ENCODE data around the gene NAALADL2.

NAALADL2 gene

DNA sequence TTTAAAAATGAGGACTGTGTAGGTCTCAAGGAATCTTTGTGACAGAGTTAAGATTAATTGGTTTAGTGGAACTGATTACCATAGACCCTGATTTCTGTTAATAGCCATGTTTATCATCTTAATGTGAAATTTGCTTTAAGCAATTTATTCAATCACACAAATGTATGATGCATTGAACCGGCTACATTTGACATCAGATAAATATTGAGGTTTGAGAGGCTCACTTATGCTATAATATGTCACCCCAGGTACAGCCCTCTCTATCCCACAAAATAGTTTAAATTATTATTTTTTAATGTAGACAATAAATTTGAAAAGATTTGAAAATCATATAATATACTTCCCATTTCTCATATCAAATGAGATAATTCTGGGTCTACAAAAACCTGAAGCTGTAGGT, 413.3 kb downstream of the NAALADL2 start:
- no peak for DNase-seq

- no peak for DNase-seq
These were observed 414.4 kb downstream of the NAALADL2 start for GRCh38 chr3:175273573-175273972.

DNA sequence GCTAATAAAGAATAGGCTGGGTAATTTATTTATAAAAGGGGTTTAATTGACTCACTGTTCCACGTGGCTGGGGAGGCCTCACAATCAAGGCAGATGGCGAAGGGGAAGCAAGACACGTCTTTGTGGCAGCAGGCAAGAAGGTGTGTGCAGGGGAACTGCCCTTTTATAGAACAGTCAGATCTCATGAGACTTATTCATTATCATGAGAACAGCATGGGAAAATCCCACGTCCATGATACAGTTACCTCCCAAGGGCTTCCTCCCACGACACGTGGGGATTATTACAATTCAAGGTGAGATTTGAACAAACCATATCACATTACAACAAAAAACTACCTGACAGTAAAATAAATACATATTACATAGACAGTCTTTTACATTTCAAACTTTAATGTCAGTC, 414.9 kb downstream of the NAALADL2 start:
- no peak for DNase-seq

DNA sequence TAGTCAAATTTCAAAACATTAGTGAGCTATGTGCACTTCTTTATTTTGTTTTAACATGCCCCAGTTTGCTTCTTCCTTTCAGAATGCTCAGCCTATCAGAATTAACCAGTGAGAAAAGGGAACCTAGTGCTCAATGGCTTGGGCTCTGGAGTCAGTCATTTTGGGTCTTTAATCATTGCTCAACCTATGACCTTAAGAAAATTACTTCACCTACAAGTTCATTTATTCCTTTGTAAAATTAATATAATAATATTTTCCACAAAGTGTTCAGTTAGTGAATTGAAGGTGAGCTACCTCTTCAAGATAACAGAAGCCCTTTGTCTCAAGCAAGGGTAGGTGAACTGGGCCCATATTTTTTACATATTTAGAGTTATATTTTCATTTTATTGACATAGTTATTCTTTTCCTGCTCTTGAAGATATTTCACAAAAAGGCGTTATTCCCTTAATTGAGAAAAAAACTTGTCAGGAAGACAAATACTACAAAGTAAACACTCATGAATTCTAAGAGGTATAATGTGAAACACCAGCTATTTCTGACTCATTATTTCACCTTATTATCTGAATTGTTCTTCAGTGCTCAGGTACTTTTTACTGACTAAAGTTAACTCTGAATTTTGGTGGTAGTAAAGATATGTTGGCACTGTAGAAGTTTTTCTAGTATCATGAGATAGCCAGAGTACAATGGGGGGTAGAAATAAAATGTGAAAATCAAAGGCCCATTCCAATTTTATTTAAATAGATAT, 415.5 kb downstream of the NAALADL2 start:
- DNase-seq, result no peak

DNA sequence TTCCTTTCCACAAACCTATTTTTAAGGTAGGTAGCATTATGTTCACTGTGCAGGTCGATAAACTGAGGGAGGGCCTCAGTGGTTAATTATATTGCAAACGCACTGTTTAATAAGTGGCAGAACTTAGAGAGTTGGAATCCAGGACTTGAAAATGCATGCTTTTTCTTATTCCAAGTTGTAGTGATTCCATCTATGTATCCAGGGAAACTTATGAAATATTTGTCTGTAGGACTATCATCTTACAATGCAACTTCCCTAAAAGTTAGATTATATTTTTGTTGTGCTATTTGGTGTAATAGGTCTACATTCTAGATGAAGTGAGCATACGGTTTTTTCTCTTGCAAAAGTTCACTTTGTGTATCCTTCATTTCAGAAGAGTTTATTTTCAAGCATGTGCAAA, 419.5 kb downstream of the NAALADL2 start:
- DNase-seq, result no peak

DNA sequence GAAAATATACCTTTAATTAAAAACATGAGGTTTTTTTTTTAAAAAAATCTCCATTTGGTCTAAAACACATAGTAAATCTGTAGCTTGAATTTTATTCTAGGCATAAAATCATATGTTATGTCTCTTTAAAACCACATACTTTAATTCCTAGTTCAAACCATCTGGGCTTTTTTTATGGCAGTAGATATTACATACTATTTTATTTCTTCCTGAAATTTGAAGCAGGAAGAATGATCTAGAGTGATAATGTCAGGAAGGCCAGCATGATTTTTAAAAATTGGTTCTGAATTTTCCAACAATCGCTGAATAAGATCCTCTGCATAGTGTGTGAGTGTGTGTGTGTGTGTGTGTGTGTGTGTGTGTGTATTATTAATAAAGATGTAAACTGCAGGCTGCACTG, 420.3 kb downstream of the NAALADL2 start:
- no peak for DNase-seq

- no peak for DNase-seq
These were observed 420.8 kb downstream of the NAALADL2 start for GRCh38 chr3:175279911-175280310.

DNA sequence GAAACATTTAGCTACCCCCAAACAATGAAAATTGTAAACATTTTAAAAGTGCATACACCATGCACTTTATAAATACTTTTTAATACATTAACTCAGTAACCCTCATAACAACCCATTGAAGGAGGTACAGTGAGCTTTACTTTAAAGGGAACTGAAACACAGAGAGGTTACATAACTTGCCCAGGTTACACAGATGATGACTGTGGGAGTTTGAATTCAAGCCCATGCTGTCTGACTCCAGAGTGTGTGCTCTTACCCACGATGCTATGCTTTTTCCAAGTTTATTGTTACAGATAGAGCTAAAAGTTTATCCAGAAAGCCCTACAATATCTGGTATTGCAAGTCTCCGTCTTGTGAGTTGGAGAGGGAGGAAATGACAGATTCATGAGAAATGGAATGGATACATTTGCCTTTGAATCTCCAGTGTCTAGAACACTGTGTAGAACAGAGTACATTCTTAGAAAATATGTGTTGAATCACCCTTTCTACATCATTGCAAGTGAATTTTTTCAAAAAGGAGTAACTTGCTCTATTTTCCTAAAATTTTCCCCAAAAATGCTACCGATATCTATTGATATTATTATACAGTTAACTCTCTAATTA, 428.3 kb downstream of the NAALADL2 start:
- no peak for DNase-seq

- no peak for DNase-seq
These were observed 429.5 kb downstream of the NAALADL2 start for GRCh38 chr3:175288621-175289020.

GRCh38 chr3:175294793-175295192, 435.7 kb downstream of the NAALADL2 start:
- no peak for DNase-seq

- DNase-seq, result no peak
These were observed 436.4 kb downstream of the NAALADL2 start for GRCh38 chr3:175295248-175296130.

- DNase-seq, result no peak
These were observed 438.1 kb downstream of the NAALADL2 start for GRCh38 chr3:175297216-175297615.

DNA sequence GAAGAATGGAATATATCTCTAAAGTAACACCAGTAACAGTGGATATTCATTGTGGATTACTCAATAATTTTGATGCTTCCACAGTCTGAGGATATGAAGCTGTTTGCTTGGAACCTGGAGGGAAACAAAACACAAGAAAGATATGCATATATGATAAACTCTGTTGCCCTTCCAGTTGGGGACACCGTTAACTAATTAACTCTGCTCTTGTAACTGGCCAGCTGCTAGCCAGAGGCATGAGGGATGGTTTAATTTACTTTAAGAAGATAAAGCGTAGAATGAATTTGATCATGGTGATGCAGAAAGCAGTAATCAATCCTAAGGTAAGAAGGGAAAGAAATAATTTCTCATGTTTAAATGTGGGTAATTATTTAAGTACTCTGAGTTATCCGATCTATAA, 442.6 kb downstream of the NAALADL2 start:
- no peak for DNase-seq

- peak; percentile 70 for DNase-seq
These were observed 445.3 kb downstream of the NAALADL2 start for GRCh38 chr3:175304404-175304803.

DNA sequence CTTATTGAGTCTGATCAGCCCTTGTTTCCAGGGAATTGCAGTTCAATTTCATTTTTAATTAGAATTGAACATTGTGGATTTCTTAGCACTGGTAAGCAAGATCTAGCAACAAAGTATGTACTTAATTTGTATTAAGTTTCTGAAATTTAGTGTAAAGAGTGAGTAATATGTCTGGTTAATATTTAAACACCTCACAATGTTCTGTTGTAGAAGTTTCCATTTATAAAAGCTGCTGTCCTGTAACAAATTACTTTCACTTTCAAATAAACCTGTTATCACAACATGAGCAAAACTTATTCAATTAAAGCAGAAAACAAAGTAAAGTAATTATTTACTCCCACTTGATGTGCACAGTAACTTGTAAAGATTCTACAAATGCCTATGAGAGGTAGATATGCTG, 448.5 kb downstream of the NAALADL2 start:
- DNase-seq, result no peak

GRCh38 chr3:175308097-175308496, 449.0 kb downstream of the NAALADL2 start:
- DNase-seq, result peak; percentile 9

DNA sequence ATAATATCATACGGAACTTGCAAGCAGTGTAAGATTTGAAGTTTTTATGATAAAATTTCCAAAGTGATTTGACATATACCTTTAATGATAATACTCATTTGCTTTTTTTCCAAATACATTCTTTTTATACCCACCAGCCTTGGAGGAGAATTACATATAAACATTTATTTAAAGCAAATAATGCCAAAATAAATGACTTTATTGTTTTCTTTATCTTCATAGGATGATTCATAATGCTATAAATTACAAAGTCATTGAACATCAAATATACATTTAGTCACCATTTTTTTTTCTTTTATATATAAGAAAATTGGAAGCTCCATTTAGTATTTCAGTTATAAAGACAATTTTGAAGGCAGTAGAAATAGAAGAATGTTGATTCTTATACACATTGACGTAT, 450.9 kb downstream of the NAALADL2 start:
- no peak for DNase-seq

GRCh38 chr3:175311404-175311803, 452.3 kb downstream of the NAALADL2 start:
- DNase-seq, result no peak

- no peak for DNase-seq
These were observed 452.8 kb downstream of the NAALADL2 start for GRCh38 chr3:175311946-175312345.

DNA sequence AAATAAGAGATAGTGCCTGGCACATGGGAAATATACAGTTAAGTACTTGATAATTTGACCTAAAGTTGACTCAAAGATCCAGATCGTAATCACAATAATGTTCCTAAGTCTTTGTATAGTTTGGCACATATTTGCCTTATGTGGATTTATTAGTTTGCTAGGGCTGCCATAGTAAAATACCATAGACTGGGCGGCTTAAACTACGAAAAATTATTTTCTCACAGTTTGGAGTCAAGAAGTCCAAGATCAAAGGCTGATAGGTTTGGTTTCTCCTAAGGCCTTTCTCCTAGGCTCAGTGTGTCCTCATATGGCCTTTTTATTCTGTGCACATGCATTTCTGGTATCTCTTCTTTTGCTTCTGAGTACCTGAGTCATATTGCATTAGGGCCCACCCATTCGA, 453.7 kb downstream of the NAALADL2 start:
- no peak for DNase-seq

DNA sequence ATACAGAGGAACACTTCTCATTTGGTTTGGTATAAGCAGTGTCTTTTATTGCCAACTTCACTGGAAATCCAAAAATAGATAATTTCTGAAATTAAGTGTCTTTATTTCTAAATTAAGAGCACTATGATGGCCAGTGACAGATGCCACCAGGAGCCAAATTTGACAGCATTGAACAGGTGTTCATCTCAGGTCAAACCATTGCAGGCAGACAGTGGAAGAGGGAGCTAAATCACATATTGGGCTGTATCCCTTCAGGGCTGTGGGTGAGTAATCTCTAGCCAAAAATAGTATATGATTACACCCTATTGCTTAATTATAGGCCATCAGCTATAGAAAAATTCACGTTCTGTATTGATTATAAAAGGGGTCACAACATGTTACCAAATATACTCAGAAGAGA, 457.7 kb downstream of the NAALADL2 start:
- DNase-seq, result peak; percentile 55

DNA sequence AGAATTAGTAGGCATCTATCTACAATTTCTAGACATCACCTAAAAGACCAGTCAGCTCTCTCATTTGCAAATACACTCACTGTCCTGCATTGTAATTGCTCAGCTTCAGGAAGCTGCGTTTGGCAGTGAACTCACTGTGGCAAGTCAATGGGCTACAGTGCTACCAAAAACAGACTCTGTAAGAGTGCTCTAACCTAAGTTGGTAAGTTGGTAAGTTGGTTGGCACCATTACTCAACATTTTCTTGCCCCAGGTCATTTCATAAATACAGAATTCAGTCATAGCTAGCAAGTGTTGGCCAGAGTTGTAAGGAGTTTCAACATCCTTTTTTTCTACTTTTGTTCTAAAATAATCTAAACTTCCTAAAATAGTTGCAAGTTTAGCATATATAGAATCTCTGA, 466.3 kb downstream of the NAALADL2 start:
- no peak for DNase-seq

DNA sequence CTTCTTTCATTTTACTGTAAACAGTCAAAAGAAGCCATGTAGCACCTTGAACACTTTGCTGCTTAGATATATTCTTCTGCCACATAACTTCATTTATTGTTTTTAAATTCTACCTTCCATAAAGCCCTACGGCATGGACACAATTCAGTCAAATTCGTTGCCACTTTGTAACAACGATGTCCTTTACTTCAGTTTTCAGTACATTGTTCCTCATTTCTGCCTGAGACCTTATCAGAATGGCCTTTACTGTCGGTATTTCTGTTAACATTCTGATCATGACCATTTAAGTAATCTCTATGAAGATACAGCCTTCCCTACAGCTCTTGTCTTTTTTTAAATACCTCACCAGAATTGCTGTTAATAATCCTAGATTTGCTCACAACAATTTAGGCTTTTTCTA, 466.9 kb downstream of the NAALADL2 start:
- no peak for DNase-seq

- peak; percentile 76 for DNase-seq
These were observed 470.2 kb downstream of the NAALADL2 start for GRCh38 chr3:175329373-175329772.

Measured in NCI-H146 (cell line).